ENCODE data around the gene SWT1.

GRCh38 chr1:185156288-185156853, 596 bp upstream of the SWT1 start:
- 0 out of 2 replicates have a peak, but pooled peaks have one; percentile 26 for TF ChIP-seq GATA2 (IDR thresholded peaks at IDR 0.05; ENCODE audit: low read depth, low read length)
- no peak for TF ChIP-seq GATA3 (IDR thresholded peaks at IDR 0.05; ENCODE audit: low read depth, low read length)
